Stomach (tissue), 9 donors: ENCODE data around the gene SHISA4. TPM values are rescaled to one million over a fixed set of nuclear protein-coding genes. Genes with fewer than 3 reads are reported as not detected.

Source experiments
- DNase-seq, 2 donors: peaks; one replicate each; pipeline versions ENCODE4 v3.0.0 to v3.0.0-alpha.2; 2013 to 2019
- H3K27ac ChIP-seq, 5 donors: fragments of 200-600 bp in 4 of 5; sonication (generic) in 4 of 5; one replicate each; pipeline ENCODE4 v1.5.1; 2013 to 2019; ENCODE audit warnings: mild to moderate bottlenecking in 1 of 5, moderate library complexity in 1 of 5
- H3K27me3 ChIP-seq, 3 donors: fragments of 200-600 bp; sonication (generic); one replicate each; pipeline ENCODE4 v1.5.1; 2017 to 2019; ENCODE audit warnings: mixed run types in 1 of 3
- H3K36me3 ChIP-seq, 4 donors: fragments of 200-600 bp; sonication (generic); 1 replicate in 3 of 4; 2 replicates in 1 of 4; pipeline ENCODE4 v1.5.1; 2016 to 2019
- H3K4me1 ChIP-seq, 4 donors: fragments of 200-600 bp; sonication (generic); one replicate each; pipeline ENCODE4 v1.5.1; 2016 to 2019
- H3K4me3 ChIP-seq, 4 donors: fragments of 200-600 bp; sonication (generic) in 3 of 4; one replicate each; pipeline ENCODE4 v1.5.1; 2016 to 2019; ENCODE audit warnings: mild to moderate bottlenecking in 1 of 4
- H3K9me3 ChIP-seq, 4 donors: fragments of 200-600 bp; sonication (generic); one replicate each; pipeline ENCODE4 v1.5.1; 2016 to 2019
- EP300 ChIP-seq: sonication (generic); formaldehyde crosslinking; IDR thresholded peaks from one replicate; pipeline ENCODE4 v1.6.1; 2017; ENCODE audit warnings: antibody characterized with exemption
- POLR2A ChIP-seq, 4 donors: fragments of 450-650 bp; IDR thresholded peaks; one replicate each; pipeline ENCODE4 v1.6.1; 2016; ENCODE audit warnings: antibody characterized with exemption in 4 of 4, control low read depth in 2 of 4, mild to moderate bottlenecking in 1 of 4, moderate library complexity in 1 of 4
- POLR2AphosphoS5 ChIP-seq, 3 donors: sonication (generic); formaldehyde crosslinking; IDR thresholded peaks; one replicate each; pipeline ENCODE4 v1.6.1; 2016; ENCODE audit warnings: antibody characterized with exemption in 3 of 3
- WGBS, 5 donors: extraction: QIAGEN DNeasy Blood & Tissue Kit in 3 of 5; methylation state at CpG; one replicate each; pipeline versions ENCODE4 v1.1.5 to v1.1.7; 2013 to 2018; 5-methylcytosine and 5-hydroxymethylcytosine counted together
- intact Hi-C: fragments of 100-400 bp; cut with DNase I; formaldehyde crosslinking; loops from one replicate; pipeline ENCODE4 v1.15.1; 2023; ENCODE audit warnings: low total_unique reads
- polyA plus RNA-seq, 3 donors: library from polyadenylated mRNA; stranded (reverse); fragments of 200-250 nt; gene quantifications; one replicate each; pipeline ENCODE4 v1.2.3, GENCODE V29; 2013
- total RNA-seq, 5 donors: library from RNA; depleted of rRNA; stranded (reverse); fragments of >200 nt; gene quantifications; one replicate each; pipeline versions ENCODE4 v1.1.0 to v1.2.3, GENCODE V29; 2014 to 2016
- TF ChIP-seq, protein P1 (sequence below), 7 experiments: fragments of 450-650 bp in 4 of 7; fragments of 200-600 bp in 3 of 7; sonication (generic) in 3 of 7; IDR thresholded peaks; one replicate each; pipeline ENCODE4 v1.5.1; 2016 to 2019; ENCODE audit warnings: antibody characterized with exemption in 7 of 7, control low read depth in 2 of 7, mild to moderate bottlenecking in 1 of 7
- donor health status: healthy with polysubstance abuse.
- donor health status: Bipolar disorder and iron deficiency.
- donor health status: healthy.

Gene SHISA4
- total and polyA plus RNA-seq, 8 donors: 0.87 to 33.3 (median 13.3) TPM

DNA sequence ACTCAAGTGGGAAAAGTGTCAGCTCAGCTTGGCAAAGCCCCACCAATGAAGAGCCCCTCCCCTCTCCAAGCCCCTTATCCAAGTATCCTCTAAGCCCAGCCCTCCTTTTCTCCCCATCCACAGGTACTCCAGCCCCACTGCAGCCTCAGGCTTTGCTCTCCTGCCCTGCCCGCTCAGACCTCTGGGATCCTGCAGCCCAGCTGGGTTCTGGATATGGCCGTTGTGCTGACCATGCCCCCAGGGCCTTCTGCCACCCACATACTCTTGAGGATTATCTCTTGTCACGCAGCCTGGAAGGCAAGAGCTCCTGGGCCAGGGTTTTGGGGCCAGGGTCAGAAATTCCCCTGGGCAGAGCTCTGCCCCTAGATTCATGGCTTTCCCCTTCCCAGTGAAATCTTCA, 4.7 kb downstream of the SHISA4 start:
- no peak for TF ChIP-seq POLR2A (IDR thresholded peaks at IDR 0.05)
- TF ChIP-seq POLR2AphosphoS5 (IDR thresholded peaks at IDR 0.05): no peak
- no peak for TF ChIP-seq EP300
- TF ChIP-seq, protein P1, sequence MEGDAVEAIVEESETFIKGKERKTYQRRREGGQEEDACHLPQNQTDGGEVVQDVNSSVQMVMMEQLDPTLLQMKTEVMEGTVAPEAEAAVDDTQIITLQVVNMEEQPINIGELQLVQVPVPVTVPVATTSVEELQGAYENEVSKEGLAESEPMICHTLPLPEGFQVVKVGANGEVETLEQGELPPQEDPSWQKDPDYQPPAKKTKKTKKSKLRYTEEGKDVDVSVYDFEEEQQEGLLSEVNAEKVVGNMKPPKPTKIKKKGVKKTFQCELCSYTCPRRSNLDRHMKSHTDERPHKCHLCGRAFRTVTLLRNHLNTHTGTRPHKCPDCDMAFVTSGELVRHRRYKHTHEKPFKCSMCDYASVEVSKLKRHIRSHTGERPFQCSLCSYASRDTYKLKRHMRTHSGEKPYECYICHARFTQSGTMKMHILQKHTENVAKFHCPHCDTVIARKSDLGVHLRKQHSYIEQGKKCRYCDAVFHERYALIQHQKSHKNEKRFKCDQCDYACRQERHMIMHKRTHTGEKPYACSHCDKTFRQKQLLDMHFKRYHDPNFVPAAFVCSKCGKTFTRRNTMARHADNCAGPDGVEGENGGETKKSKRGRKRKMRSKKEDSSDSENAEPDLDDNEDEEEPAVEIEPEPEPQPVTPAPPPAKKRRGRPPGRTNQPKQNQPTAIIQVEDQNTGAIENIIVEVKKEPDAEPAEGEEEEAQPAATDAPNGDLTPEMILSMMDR (IDR thresholded peaks at IDR 0.05): no peak
- Histone ChIP-seq H3K27ac (peak overlapping the region in 2 of 5 donors; percentile 79 to 84), H3K4me1 (peaks cover 15 to 67% (median 41%) of the 10 kb centered on the region in 4 donors), H3K4me3 (no peak overlapping the region), H3K27me3 (peaks cover 0 to 12% (median 7%) of the 10 kb centered on the region in 3 donors), H3K36me3 (peaks cover 0 to 20% (median 12%) of the 10 kb centered on the region in 4 donors), H3K9me3 (no peaks in the 10 kb centered on the region)
- DNase-seq: no peak
- intact Hi-C loops: loop anchor here (10.0 kb wide), 1 partner anchor 51 kb away; the partner anchor contains the start of gene LMOD1
- WGBS, 5 donors: 44 to 71% (median 55%) methylated on average over 3 of the region's 3 CpGs

DNA sequence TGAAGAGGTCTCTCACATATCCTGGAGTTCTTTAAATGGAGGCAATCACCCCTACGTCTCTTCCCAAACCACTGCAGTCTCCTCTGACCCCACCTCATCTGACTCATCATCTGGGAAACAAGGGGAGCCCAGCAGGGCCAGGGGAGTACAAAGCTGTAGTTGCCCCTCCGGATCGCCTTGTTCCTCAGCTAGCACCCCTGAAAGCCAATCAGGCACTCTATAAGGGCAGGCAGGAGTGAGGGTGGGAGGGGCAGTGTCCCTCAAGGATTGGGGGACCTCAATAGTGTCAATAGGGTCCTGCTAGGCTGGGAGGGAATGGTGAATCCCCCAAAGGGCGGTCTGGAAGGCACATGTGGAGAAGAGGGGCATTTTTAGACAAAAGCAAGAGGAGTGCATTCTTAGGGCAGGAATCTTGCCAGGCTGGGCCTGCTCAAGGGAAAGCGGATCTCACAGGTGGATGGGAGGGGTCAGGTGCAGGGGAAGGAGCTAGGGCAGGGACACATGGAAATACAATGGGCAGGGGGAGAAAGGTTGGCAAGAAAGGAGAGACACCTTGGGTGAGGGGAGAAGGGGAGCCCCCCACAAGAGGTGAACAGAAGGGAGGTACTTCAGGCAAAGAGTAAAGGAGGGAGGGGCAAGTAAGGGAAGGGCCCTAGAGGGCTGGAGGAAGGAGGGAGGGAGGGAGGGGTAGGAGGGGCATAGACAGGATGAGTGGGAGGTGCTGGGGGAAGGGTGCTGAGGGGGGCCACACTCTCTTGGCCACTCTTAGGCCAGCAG, 5.8 kb downstream of the SHISA4 start:
- WGBS, 5 donors: 58 to 81% (median 75%) methylated on average over 5 of the region's 5 CpGs
- Histone ChIP-seq H3K27ac (peak overlapping the region in 4 of 5 donors; percentile 18 to 84 (median 76)), H3K4me3 (no peak overlapping the region), H3K4me1 (peaks cover 4 to 69% (median 38%) of the 10 kb centered on the region in 4 donors), H3K36me3 (peaks cover 0 to 31% (median 18%) of the 10 kb centered on the region in 4 donors), H3K27me3 (peaks cover 0 to under 1% (median under 1%) of the 10 kb centered on the region in 3 donors), H3K9me3 (no peaks in the 10 kb centered on the region)
- no peak for DNase-seq
- intact Hi-C loops: loop anchor here (5.0 to 10.0 kb wide), 2 partner anchors 50 to 83 kb away; partner anchors contain the start of gene LMOD1
- no peak for TF ChIP-seq POLR2AphosphoS5 (IDR thresholded peaks at IDR 0.05)

DNA sequence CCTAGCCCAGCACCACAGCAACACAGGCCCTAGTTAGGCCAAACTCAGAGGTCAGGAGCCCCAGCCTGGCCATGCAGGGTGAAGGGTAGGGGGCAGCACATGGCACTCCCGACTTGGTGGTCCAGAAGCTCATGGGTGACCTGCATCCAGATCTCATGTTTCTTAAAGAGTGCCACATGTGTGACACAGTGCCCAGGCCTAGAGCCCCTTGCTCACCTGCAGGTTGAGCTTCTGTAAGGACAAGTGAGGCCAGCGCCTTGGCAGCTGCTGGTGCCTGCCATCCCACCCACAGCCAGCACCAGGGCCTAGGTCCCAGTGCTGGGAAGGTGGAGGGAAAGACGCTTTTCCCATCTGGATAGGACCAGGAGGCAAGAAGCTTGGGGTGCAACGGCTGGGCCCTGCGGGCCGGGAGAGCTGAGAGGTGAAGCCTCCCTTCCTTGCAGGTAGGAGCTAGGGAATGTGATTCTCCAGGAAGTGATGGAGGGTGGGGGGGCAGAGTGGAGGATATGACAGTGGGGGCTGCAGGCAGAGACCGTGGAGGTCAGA, 6.5 kb downstream of the SHISA4 start:
- Histone ChIP-seq H3K27me3 (no peaks in the 10 kb centered on the region), H3K4me3 (no peak overlapping the region), H3K4me1 (peaks cover 4 to 69% (median 37%) of the 10 kb centered on the region in 4 donors), H3K9me3 (no peaks in the 10 kb centered on the region), H3K27ac (peak overlapping the region in 4 of 5 donors; percentile 18 to 84 (median 76)), H3K36me3 (peaks cover 0 to 38% (median 21%) of the 10 kb centered on the region in 4 donors)
- intact Hi-C loops: loop anchor here (5.0 to 10.0 kb wide), 2 partner anchors 50 to 82 kb away; partner anchors contain the start of gene LMOD1
- no peak for DNase-seq
- WGBS, 5 donors: 78 to 83% (median 80%) methylated on average over 5 to 7 of the region's 7 CpGs
- TF ChIP-seq, protein P1 (IDR thresholded peaks at IDR 0.05): no peak
- TF ChIP-seq POLR2AphosphoS5 (IDR thresholded peaks at IDR 0.05): peak in 1 of 3 donors; percentile 15

DNA sequence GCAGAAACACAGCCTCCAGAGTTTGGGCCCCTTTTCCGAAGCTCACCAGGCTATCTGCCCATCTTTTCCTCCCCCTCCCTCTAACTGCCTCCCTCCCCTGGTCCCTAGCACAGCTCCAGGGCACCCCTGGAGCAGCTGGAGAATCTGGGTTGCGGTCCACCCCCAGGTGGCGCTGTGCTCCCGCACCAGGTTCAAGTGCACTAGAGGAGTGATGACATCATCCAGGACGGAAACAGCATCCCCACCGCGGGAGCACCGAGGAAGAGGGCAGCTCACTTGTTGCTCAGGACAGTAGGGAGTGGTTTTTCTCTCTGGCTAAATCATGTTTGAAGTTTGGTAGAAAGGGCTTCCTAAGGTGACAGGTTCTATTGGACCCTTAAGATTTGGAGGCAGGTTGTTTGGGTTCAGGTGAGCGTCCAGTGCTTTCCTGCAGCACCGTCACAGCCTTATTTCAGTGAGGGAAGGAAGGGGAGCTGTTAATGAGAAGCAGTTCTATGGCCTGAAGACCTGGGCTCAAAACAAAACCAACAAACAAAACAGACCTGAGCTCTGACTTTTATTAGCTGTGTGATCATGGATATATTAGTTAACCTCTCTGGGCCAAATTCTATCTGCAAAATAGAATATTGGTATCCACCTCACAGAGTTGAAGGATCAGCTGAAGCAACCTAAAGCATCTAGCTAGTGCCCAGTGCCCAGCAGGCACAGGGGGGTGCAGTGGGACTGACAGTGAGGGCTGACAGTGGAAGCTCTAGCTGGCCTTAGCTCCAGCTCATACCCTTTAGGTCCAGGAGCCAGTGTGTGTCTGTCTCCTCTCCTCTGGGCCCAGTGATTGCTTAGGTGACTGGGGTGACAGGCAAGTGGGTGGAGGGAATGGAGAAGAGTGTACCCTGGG, 7.5 kb downstream of the SHISA4 start:
- Histone ChIP-seq H3K4me1 (peaks cover 4 to 72% (median 38%) of the 10 kb centered on the region in 4 donors), H3K9me3 (no peaks in the 10 kb centered on the region), H3K27ac (peak overlapping the region; percentile 7 to 84 (median 72)), H3K27me3 (no peaks in the 10 kb centered on the region), H3K4me3 (no peak overlapping the region), H3K36me3 (peaks cover 0 to 39% (median 21%) of the 10 kb centered on the region in 4 donors)
- 10 to 43% (median 12%) methylated on average over 3 to 10 of the region's 10 CpGs for WGBS, 5 donors
- intact Hi-C loops: loop anchor here (5.0 to 10.0 kb wide), 2 partner anchors 49 to 81 kb away; partner anchors contain the start of gene LMOD1
- TF ChIP-seq POLR2A (IDR thresholded peaks at IDR 0.05) (no peak), POLR2AphosphoS5 (IDR thresholded peaks at IDR 0.05) (peak; percentile 72 to 93 (median 76)), EP300 (no peak)
- TF ChIP-seq, protein P1 (IDR thresholded peaks at IDR 0.05): peak in 6 of 7 experiments; percentile 45 to 96 (median 94)
- DNase-seq: peak; percentile 89 to 96
